ENCODE data around the gene DPM2. TPM values are rescaled to one million over a fixed set of nuclear protein-coding genes. Genes with fewer than 3 reads are reported as not detected.
A peak's percentile ranks its signal among the peaks of the same experiment; 100 is the strongest.

The DPM2 gene
- total RNA-seq, 4 donors from 2014 or later: 6.6 to 13.3 (median 8.5) TPM

- Histone ChIP-seq H3K4me3 (peak overlapping the region in 3 of 4 donors; percentile 22 to 43 (median 26)), H3K36me3 (no peaks in the 10 kb centered on the region), H3K9me3 (no peaks in the 10 kb centered on the region), H3K27ac (replicated peaks in 1 of 4) (peak overlapping the region; percentile 91 to 97 (median 96)), H3K27me3 (peaks cover 0 to 4% (median 0%) of the 10 kb centered on the region in 4 donors), H3K4me1 (peaks cover 88 to 100% (median 100%) of the 10 kb centered on the region in 4 donors)
- TF ChIP-seq POLR2AphosphoS5 (IDR thresholded peaks at IDR 0.05) (no peak), EP300 (IDR thresholded peaks at IDR 0.05) (no peak), POLR2A (IDR thresholded peaks at IDR 0.05; ENCODE audit: low read depth) (no peak), CTCF (IDR thresholded peaks at IDR 0.05) (no peak)
- 42% methylated on average over 4 of the region's 6 CpGs for WGBS
- DNase-seq (ENCODE audit: extremely low spot score): no peak
- intact Hi-C loops (cut with DNase I): no loop called here
These were observed 28.3 kb upstream of the DPM2 start for GRCh38 chr9:127965953-127966352.

- no peak for DNase-seq (ENCODE audit: extremely low spot score)
- intact Hi-C loops (cut with DNase I): no loop called here
- no peaks in the 10 kb centered on the region for H3K36me3 ChIP-seq
- peak; percentile 65 for TF ChIP-seq EP300 (IDR thresholded peaks at IDR 0.05)
- no peak for TF ChIP-seq POLR2A (IDR thresholded peaks at IDR 0.05; ENCODE audit: low read depth)
- TF ChIP-seq POLR2AphosphoS5 (IDR thresholded peaks at IDR 0.05): peak; percentile 46 to 67
- H3K27me3 ChIP-seq: no peaks in the 10 kb centered on the region
- peaks cover 77 to 97% (median 92%) of the 10 kb centered on the region in 4 donors for H3K4me1 ChIP-seq
- peak overlapping the region in 1 of 4 donors; percentile 13 for H3K4me3 ChIP-seq
- H3K27ac ChIP-seq (replicated peaks in 1 of 4): peak overlapping the region; percentile 91 to 97 (median 96)
- 46% methylated on average over 17 of the region's 19 CpGs for WGBS
- no peaks in the 10 kb centered on the region for H3K9me3 ChIP-seq
These were observed 25.9 kb upstream of the DPM2 start for GRCh38 chr9:127963359-127964064.

GRCh38 chr9:127963041-127963358 is 25.3 kb upstream of the DPM2 start:
- intact Hi-C loops (cut with DNase I): no loop called here
- DNase-seq (ENCODE audit: extremely low spot score): no peak
- Histone ChIP-seq H3K4me1 (peaks cover 72 to 92% (median 87%) of the 10 kb centered on the region in 4 donors), H3K9me3 (no peaks in the 10 kb centered on the region), H3K4me3 (peak overlapping the region in 1 of 4 donors; percentile 13), H3K27ac (replicated peaks in 1 of 4) (peak overlapping the region; percentile 91 to 97 (median 96)), H3K27me3 (no peaks in the 10 kb centered on the region), H3K36me3 (no peaks in the 10 kb centered on the region)
- no peak for TF ChIP-seq POLR2A (IDR thresholded peaks at IDR 0.05; ENCODE audit: low read depth)
- TF ChIP-seq EP300 (IDR thresholded peaks at IDR 0.05): no peak
- 56% methylated on average over 3 of the region's 3 CpGs for WGBS

DNA sequence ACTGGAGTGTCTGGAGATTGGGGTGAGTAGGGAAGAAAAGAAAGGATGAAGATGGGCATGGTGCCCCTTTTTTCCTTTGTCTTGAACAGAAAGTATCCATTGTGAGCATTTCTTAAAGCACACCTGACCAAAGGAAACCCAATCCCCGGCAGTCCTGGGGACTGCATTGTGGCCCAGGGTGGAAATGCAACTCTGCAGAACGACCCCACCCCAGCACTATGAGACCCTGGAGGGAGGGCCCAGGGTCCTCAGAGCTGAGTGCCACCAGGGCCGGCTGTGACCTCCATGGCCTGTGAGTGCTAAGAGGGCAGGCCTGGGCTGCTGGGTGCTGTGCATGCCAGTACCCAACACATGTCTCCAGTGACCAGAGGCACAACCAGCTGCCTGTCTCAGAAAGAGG is 24.6 kb upstream of the DPM2 start:
- Histone ChIP-seq H3K4me1 (peaks cover 65 to 84% (median 80%) of the 10 kb centered on the region in 4 donors), H3K9me3 (no peaks in the 10 kb centered on the region), H3K4me3 (no peak overlapping the region), H3K36me3 (no peaks in the 10 kb centered on the region), H3K27ac (replicated peaks in 1 of 4) (peak overlapping the region; percentile 91 to 97 (median 96)), H3K27me3 (no peaks in the 10 kb centered on the region)
- no peak for DNase-seq (ENCODE audit: extremely low spot score)
- intact Hi-C loops (cut with DNase I): no loop called here
- WGBS: 63% methylated on average over 3 of the region's 3 CpGs
- no peak for TF ChIP-seq CTCF (IDR thresholded peaks at IDR 0.05)
- TF ChIP-seq POLR2AphosphoS5 (IDR thresholded peaks at IDR 0.05): no peak
- no peak for TF ChIP-seq EP300 (IDR thresholded peaks at IDR 0.05)
- no peak for TF ChIP-seq POLR2A (IDR thresholded peaks at IDR 0.05; ENCODE audit: low read depth)

GRCh38 chr9:127961613-127962155 is 24.0 kb upstream of the DPM2 start:
- Histone ChIP-seq H3K36me3 (no peaks in the 10 kb centered on the region), H3K27me3 (no peaks in the 10 kb centered on the region), H3K27ac (replicated peaks in 1 of 4) (peak overlapping the region; percentile 91 to 97 (median 96)), H3K9me3 (no peaks in the 10 kb centered on the region), H3K4me1 (peaks cover 59 to 79% (median 74%) of the 10 kb centered on the region in 4 donors), H3K4me3 (no peak overlapping the region)
- WGBS: 86% methylated on average over 13 of the region's 13 CpGs
- DNase-seq (ENCODE audit: extremely low spot score): no peak
- TF ChIP-seq POLR2A (IDR thresholded peaks at IDR 0.05; ENCODE audit: low read depth) (no peak), POLR2AphosphoS5 (IDR thresholded peaks at IDR 0.05) (no peak), EP300 (IDR thresholded peaks at IDR 0.05) (no peak), CTCF (IDR thresholded peaks at IDR 0.05) (no peak)
- intact Hi-C loops (cut with DNase I): no loop called here
